Activated T-helper 9 cell treated with anti-CD3 and anti-CD28 coated beads, Interleukin-2, amount 50 U/mL, for 16 hours (primary cell): Measurements from ENCODE around the gene PNLIPRP2.

ENCODE experiments used
- DNase-seq: peaks from one replicate; pipeline ENCODE4 v3.0.0-alpha.2; 2020; ENCODE audit warnings: low read depth

The PNLIPRP2 gene

DNA sequence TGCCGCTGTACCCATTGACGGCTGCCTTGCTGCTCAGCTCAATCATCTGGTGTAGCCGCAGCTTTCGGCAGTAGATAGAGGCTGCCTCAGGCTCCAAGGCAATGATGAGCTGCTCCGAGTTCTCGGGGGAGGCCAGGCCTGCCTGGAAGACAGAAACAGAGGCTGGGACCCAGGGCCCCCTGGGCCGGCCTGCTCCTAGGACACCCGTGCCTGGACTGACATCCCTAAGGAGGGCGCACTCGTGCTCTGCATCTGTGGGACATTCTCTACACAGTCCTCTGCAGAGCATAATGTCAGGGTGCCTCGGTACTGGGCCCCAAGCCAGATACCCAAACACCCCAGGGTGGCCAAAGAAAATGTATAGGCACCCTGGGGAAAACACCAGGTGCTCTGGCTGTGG, 63.1 kb downstream of the PNLIPRP2 start:
- no peak for DNase-seq

DNA sequence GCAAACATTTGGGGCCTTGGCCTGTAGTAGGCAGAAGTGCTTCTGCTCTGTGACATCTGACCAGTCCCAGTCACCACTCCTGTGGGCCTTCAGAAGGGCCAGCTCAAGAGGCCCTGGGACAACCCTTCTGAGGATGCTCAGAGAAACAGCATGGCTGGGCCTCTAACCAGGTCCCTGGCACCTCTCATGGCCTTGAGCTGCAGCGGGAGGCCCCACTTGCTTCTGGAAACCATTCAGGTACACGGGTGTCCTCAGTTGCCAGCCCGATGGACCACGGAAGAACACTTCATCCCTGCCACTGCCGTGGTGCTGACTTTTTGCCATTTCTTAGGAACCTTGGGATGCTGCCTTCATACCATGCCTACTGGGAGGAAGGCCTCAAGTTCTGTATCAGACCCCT, 64.0 kb downstream of the PNLIPRP2 start:
- DNase-seq: no peak

DNA sequence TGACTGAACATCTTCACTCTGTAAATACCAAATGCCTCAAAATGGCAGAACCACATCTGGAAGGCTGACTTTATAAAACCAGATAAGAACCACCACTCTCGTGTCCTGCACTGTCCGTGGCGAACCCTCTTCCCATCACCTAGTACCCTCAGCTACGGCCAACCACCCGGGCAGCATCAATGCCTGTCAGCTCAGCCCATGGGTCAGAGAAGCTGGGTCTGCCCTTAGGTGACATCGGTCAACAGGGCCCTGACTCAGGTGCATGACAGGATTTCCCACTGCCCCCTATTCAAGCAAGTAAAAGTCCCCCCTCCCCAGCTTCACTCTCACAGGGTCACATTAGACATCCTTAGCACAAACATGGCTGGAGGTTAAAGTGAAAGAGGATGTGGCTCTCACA, 65.1 kb downstream of the PNLIPRP2 start:
- no peak for DNase-seq

DNA sequence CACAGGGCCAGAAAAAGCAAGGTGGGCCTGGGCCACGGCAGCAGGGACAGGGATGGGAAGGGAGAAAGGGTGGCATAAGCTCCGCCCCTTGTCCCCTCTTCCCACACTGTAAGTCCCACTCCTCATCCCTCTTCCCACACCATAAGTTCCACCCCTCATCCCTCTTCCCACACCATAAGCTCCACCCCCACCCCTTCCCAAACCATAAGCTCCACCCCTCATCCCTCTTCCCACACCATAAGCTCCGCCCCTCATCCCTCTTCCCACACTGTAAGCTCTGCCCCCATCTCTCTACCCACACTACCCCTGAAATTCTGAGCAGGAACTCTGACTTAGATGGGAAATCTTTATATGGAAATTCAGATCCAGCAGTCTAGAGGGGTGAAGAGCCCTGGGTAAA, 65.9 kb downstream of the PNLIPRP2 start:
- DNase-seq: no peak

DNA sequence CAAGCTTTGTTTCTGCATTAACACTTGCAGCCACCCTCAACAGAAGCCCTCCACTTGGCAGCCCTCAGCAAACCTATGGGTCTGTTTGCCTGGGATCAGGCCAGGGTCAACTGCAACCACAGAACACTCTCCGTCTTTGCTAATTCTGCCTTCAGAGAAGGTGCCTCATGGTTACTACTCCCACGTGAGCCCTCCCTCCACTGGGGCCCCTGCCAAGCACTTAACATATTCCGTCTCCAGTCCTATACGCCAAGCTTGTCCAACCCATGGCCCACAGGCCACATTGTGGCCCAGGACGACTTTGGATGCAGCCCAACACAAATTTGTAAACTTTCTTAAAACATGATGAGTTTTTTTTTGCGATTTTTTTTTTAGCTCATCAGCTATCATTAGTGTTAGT, 66.9 kb downstream of the PNLIPRP2 start:
- DNase-seq: no peak

DNA sequence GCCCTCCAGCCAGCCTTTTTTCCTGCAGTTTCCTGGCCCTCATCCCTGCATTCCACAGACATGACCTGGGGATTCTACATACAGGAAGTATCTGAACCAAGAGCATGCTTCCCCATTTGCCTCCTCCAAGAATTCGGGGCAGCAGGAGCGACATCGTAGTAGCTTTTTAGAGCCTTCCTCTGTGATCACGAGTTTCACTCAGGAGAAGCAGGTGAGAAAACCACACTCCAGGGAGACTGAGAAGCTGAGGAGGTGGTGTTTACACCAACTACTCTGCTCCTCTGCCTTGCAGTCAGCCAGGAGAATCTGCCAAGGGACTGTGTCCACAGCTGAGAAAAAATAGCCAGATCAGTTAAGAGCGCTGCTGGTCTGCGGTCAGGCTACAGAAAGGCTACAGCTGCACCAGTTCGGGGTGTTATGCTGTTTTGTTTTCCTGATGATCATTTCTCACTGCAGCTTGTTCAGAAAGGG, 67.5 kb downstream of the PNLIPRP2 start:
- DNase-seq: no peak

DNA sequence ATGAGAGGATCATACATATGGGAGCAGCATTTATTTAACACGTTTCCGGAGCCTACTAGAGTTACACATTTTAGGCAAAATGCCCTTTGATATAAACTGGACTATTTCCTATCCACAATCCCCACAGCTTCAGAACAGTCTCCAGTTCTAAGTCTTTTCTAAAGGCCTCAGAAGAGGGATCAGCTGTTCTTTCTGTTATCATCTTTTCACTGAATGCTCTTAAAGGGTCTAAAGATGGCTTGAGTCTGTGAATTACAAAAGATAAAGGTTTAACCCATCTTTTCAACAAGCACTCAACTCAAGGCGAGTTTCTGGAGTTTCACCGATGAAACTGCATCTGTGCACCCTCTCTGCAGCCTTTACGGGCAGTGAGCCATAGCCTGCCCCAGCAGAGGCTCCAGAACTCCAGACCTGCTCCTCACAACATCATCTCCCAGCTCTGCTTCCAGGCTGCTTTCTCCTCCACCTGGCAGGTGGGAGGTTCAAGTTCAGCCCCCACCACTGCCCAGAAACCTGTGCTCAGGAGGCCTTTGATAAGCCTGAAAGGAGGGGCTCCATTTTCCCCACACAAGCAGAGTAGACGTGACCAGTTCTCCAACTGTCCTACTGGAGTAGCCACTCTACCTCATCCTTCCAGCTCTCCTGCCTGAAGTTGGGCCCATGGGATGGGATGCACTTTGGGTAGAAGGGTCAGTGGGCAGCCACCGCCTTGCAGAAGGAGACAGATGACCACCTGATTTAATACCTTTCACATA, 68.2 kb downstream of the PNLIPRP2 start:
- DNase-seq: no peak

DNA sequence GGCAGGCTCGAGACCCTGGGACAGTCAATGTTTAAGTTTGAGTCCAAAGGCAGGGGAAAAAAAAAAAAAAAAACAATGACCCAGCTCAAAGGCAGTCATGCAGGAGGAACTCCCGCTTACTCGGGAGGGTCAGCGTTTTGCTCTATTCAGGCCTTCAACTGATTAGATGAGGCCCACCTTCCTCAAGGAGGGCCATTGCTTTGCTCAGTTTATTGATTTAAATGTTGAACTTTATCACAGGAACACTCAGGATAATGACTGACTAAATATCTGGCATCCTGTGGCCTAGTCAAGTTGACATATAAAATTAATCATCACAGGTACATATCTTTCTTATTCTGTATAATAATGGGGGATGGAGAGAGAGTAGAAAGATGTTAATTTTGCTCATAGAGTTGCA, 69.0 kb downstream of the PNLIPRP2 start:
- DNase-seq: no peak

DNA sequence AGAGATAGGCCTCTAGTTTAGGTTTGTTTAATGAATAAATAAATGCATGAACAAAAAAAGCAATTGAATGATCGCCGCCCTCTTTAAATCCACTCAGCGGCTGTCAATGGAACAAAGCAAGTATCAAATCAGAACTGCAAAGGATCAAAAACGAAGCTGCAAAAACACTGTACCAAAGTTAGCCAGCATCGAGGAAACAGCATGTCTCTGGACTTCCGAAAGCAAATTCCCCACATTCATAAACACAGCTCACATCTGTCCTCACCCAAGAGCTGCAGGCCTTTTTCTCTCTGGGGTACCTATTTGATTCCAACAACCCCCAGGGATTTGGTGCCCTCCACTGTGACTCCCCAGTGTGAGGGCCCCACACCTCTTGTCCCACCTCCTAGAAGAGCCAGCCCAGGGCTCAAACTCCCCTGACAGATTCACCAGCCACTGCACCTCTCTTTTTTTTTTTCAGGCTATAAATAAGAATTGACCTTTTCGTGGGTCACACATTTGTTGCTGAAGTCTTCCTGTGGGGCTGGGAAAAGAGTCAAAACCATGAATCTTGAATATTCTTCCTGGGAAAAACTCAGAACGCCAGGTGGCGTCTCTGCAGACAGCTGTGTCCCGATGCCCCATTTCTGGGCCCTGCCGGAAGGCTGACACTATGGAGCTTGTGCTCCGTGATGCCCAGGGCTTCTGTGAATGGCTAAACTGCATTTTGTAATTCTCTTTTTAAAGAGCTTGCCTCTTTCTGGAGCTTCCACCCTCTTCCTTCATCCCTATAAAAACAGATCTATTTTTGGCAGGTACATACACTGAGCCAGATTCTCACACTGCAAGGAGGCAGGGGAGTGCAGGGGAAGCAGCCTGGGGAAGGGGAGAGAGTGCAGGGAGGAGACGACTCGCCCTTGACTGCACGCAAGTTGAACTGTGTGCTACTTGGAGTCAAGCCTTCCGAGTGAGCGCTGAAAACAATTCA, 69.9 kb downstream of the PNLIPRP2 start:
- no peak for DNase-seq

DNA sequence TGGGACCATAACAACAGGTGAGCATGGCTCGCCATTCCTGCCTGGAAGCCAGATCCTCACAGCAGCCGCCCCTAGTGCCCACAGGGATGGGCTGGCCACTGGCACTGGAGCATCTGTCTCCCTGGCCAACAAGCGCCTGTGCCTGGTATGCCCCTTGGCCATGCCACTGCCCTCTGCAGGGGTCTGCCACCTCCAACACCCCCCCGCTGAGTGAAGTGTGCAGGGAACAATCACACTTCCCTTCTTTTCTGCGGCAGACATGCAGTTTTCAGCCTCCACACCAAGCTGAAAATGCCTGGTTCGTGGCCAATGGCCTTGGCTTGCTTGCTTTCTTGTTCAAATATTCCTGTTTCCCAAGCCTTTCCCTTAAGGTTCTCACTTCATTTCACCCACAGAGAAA, 70.9 kb downstream of the PNLIPRP2 start:
- no peak for DNase-seq

DNA sequence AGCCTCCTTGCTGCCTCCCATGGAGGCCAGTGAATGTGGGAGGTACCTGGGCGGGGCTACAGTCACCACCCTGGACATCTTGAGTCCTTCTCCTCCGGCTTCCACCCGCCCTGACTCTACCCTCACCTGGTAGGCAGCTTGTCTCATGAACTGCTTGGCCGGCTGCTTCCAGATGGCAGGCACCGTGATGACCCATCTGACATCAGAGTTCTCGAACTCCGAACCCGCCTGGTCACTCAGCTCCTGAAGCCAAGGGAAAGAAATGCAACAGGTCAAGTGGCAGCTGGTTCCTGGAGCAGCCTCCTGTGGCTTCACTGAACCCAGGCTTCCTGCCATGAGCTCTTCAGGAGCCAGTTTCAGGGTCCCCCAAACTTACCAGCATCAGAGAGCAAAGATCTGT, 71.5 kb downstream of the PNLIPRP2 start:
- DNase-seq: no peak

DNA sequence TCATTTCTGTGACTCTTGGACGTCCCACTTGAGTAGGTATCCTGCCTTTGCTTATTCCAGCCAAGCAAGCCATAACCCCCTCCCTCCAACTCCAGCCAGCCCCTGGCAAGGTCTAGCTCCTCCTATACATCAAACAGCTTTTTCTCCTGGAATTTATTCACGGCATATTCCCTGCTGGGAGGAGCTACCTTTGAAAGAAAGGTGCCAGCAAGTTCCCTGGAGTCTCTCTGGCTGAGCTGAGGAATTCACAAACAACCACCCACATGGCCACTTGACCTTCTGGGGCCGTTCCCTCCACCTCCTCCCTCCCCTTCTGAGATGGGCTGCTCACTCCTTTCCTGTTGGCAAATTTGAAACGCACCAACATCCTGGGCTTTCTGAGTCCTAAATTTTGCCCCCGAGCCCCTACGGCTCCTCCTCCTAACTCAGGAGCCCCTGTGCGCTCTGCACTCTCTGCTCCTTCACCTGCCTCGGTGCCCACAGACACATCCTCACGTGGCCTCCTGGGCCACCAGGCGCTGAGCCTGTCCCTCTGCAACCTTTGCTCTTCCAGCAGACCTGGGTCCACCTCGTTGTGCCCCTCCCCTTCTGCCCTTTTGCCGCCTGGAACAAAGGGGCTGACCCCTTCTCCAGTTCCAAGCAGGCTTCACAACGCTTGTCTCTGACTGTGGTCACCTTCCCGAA, 73.6 kb downstream of the PNLIPRP2 start:
- no peak for DNase-seq
